ENCODE data around the gene HIPK3.
"Not testable (repeated sequence)": the region's sequence is repeated elsewhere in the genome, so short reads cannot be mapped to it uniquely, and the experiment has no call there.

Gene HIPK3

DNA sequence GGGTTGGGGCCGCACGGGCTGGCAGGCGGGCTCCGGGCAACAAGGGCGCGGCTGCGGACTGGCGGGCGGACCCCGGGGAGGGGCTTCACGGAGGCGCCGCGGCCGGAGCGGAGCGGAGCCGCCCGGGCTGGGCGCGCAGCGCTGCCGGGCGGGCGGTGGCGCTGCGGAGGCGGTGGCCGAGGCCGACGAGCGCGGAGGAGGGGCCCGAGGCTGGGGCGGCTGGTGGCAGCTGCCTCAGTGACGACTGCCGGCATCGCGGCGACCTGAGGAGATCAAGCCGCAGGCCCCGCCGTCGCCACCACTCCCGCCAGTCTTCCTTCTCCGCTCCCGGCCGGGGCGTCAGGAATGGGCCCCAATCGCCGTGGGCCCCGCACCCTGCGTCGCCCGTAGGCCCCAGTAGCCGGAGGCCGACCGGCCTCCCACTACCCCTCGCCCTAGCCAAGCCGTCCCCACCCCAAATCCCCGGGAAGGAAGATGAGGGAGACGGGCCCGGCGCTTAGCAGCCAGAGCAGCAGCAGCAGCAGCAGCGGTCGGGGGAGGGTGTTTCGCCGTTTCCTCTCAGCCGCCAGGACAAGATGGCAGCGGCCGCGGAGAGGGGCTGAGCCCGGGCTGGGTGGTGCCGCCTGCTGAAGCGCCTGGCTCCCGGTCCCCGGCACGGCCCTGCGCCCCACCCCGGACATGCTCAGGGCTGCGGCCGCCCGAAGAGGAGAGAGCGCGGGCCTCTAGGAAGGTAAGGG, at the start of gene HIPK3:
Gene HIPK3 (plus strand): TSS at position 222 of the 737 bp plus-strand sequence.
- DNase-seq (ENCODE audit: low read depth in 2 of 2), result peak; percentile 46 to 61

DNA sequence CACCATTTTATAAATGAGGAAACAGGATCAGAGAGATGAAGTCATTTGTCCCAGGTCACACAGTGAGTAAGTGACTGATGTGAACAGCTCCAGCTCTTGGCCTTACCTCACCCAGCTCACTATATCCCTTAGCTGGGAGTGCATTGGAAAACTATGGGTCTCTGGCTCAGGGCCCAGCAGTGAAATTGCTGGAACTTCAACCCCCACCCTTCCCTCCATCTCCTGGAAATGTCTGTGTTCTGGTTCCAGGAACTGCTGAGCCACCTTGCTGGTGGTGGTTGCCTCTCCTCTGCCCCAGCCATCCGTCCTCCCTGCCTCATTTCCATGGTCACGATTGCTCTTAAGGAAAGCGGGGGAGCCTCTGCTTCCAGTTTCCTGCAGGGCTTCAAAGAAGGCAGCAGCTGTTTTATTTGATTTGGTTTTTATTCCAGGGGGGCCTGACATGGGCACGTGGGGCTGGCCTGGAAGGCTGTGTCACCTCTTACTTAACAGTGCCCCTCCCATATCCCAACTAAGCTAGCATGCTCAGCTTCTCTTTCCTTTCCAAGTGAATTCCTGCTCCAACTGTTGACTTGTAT, 49.7 kb upstream of the HIPK3 start:
- DNase-seq (ENCODE audit: low read depth in 2 of 2), result no peak

DNA sequence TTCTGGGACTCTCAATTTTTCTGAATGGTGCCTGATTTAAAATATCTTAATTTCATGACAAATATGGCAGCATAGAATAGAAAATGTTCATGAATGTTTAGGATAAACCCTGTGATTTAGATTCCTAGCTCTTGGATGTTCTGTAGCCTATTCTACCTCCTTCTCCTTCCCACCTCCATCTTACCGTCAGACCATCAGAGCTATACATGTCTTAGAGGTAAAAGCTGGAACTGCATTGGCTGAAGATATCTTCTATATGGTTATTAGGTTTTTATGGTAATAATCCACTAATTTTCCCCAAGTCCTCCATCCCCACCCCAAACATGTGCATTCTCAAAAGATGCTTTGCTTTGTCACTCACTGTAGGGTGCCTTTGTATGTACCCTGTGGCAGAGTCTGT, 49.0 kb upstream of the HIPK3 start:
- no peak for DNase-seq (ENCODE audit: low read depth in 2 of 2)

DNA sequence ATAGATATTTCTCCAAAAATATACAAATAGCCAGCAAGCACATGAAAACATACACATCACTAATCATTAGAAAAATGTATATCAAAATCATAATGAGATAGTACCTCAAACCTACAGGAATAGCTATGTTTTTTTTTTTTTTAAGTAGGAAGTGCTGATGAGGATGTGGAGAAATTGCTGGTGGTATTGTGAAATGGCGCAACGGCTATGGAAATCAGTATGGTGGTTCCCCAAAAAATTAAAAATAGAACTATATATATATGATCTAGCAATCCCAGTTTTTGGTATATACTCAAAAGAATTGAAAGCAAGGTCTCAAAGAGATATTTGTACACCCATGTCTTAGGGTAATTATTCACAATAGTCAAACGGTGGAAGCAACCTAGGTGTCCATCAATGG, 46.0 kb upstream of the HIPK3 start:
- DNase-seq (ENCODE audit: low read depth in 2 of 2), result no peak

DNA sequence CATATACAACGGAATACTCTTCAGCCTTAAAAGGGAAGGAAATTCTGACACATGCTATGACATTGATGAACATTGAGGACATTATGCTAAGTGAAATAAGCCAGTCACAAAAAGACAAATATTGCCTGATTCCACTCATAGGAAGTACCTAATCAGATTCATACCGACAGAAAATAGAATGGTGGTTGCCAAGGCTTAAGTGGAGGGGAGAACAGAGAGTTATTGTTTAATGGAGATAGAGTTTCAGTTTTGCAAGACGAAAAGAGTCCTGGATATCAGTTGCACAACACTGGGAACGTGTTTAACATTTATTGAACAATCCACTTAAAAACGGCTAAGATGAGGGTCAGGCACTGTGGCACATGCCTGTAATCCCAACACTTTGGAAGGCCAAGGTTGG, 45.6 kb upstream of the HIPK3 start:
- no peak for DNase-seq (ENCODE audit: low read depth in 2 of 2)

DNA sequence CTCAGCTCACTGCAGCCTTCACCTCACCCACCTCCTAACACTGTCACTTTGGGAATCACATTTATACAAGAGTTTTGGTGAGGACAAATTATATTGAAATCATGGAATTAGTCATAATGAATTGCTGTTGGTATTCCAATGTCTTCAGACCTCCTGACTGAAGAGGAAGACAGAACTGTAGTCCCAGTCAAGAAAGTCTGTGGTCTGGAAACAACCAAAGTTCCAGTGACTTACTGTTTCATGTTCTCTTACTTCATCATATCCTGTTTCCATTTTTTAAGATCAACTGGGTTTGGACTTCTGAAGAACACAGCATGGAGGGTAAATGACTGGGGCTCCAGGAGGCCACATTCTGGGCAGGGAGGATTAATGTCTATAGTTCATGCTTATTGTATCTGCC, 43.0 kb upstream of the HIPK3 start:
- no peak for DNase-seq (ENCODE audit: low read depth in 2 of 2)

DNA sequence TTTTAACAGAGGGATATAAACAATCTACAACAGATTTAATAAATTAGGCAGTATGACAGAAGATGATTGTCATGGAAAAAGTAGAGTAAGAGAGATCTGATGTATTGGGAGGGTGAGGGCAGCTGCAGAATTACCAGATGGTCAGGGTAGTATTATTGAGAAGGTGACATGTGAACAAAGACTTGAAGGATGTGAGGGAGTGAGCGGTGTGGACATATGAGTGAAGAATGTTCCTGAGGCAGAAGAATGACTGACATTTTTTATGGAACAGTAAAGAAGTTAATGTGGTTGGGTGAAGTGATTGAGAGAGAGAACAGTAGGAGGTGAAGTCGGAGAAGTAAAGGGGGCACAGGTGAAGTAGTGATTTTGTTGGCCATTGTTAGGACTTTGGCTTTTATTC, 42.4 kb upstream of the HIPK3 start:
- no peak for DNase-seq (ENCODE audit: low read depth in 2 of 2)

DNA sequence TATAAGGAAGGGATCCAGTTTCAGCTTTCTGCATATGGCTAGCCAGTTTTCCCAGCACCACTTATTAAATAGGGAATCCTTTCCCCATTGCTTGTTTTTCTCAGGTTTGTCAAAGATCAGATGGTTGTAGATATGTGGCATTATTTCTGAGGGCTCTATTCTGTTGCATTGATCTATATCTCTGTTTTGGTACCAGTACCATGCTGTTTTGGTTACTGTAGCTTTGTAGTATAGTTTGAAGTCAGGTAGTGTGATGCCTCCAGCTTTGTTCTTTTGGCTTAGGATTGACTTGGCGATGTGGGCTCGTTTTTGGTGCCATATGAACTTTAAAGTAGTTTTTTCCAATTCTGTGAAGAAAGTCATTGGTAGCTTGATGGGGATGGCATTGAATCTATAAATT, 40.5 kb upstream of the HIPK3 start:
- not testable (repeated sequence) for DNase-seq (ENCODE audit: low read depth in 2 of 2)

DNA sequence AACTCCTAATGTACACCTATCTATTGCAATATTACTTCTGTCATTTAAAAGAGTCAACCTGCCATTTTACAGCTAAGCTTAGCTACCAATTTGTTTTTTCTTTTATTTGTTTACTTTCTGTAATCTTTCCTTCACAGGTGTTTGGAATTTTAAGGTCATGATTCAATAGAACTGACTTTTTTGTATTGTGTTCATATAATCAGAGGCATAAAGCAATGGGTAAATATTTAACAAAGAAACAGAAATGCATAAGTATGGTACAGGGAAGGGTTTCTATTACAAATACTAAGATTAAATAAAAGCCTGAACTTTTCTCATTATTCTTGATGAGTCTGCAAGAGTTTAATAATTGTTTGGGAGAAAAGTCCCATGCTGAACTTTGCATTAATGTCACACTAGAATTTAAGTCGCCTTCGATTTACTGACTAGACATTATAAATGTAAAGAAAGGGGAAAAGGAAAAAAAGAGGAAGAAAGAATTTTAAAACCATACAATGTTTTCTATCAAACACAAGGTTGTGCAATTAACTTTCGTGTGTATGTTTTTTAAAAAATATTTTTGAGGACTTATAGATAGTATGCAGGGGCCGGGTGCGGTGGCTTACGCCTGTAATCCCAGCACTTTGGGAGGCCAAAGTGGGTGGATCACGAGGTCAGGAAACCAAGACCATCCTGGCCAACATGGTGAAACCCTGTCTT, 35.0 kb upstream of the HIPK3 start:
- DNase-seq (ENCODE audit: low read depth in 2 of 2), result no peak

DNA sequence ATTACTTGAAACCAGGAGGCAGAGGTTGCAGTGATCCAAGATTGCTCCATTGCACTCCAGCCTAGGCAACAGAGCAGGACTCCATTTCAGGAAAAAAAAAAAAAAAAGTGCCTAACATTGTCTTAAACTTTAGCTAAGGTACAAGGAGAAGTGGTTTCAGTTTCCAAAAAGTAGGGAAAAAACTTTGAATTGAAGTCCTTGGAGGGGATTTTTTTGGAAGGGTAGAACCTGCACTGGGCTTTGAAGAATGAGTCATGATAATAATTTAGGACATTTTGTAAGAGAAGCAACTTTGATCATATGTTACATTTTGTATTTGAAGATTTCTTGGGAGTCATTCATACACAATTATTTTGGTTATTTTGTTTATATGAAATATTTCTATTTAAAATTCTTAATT, 31.8 kb upstream of the HIPK3 start:
- no peak for DNase-seq (ENCODE audit: low read depth in 2 of 2)

DNA sequence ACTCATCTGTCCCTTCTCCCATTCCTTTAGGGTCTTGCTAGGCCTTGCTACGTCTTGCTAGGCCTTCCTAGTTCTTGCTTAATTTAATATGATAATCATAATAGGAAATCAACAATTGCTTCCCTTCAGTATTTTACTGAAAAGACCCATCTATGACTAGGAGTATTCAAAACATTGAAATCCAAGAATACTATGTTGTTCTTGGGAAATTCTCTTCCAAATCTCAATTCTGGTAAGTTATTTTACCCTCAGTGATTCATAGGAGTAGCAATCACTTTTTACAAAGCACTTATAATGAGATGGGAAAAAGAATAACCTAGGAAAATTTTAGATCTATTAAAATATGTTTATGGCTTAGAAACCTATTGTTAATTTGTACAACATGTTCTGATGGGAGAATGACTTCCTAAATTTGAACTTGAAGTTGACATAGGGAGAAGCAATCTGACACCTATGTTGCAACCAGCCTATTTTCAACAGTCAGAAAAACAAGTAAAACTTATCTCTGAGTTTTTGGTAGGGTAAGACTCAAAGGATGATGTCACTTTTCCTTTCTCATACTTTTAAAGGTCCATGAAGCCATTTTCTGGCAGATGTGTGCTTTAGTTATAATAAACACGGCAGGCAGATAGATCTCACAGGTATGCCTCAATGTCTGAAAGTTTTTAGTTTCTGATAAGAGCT, 29.5 kb upstream of the HIPK3 start:
- no peak for DNase-seq (ENCODE audit: low read depth in 2 of 2)

DNA sequence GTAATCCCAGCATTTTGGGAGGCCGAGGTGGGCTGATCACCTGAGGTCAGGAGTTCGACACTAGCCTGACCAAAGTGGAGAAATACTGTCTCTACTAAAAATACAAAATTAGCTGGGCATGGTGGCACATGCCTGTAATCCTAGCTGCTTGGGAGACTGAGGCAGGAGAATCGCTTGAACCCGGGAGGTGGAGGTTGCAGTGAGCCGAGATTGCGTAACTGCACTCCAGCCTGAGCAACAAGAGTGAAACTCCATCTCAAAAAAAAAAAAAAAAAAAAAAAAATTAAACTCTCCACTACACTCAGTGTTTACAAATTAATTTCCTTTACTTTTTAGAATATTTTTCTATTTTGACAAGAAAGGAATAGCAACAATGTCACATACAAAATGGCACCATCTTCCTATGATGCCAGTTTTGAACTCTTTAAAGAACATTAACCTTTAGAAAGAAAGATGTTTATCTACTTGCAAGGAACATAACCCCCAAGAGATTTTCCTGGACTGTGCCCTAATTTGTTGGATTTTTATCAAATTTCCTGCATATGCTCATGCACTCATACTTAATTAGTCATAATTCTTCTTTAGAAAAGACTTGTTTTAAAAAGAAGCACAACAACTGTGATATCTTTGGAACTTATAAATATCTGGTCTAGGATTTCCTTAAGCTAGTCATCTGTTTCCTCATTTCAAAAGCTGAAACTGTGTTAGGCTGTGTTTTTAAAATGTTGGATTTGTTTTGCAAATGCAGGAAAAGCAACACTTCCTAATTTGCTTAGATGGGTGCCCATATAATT, 22.6 kb upstream of the HIPK3 start:
- no peak for DNase-seq (ENCODE audit: low read depth in 2 of 2)

DNA sequence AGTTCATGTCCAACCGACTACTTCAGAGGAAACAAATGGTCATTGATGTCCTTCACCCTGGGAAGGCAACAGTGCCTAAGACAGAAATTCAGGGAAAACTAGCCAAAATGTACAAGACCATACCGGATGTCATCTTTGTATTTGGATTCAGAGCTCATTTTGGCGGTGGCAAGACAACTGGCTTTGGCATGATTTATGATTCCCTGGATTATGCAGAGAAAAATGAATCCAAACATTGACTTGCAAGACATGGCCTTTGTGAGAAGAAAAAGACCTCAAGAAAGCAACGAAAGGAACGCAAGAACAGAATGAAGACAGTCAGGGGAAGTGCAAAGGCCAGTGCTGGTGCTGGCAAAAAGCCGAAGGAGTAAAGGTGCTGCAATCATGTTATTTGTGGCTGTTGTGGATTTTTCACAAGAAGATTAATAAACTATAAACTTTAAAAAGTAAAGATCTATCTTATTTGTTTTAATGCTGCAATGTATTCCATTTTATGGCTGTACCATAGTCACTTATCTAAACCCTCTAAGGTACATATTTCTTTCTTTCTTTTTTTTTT, 20.1 kb upstream of the HIPK3 start:
- DNase-seq (ENCODE audit: low read depth in 2 of 2), result no peak

DNA sequence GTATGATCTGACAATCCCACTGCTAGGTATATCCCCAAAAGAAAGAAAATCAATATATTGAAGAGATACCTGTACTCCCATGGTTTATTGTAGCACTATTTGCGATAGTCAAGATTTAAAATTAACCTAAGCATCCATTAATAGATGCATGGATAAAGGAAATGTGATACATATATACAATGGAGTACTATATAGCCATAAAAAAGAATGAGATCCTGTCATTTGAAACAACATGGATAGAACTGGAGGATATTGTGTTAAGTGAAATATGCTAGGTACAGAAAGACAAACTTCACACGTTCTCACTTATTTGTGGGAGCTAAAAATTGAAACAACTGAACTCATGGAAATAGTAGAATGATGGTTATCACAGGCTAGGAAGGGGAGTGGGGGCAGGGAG, 14.6 kb upstream of the HIPK3 start:
- no peak for DNase-seq (ENCODE audit: low read depth in 2 of 2)

DNA sequence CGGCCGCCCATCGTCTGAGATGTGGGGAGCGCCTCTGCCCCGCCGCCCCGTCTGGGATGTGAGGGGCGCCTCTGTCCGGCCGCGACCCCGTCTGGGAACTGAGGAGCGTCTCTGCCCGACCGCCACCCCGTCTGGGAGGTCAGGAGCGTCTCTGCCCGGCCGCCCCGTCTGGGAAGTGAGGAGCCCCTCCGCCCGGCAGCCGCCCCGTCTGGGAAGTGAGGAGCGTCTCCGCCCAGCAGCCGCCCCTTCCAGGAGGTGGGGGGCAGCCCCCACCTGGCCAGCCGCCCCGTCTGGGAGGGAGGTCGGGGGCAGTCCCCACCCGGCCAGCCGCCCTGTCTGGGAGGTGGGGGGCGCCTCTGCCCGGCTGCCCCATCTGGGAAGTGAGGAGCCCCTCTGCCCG, 13.5 kb upstream of the HIPK3 start:
- not testable (repeated sequence) for DNase-seq (ENCODE audit: low read depth in 2 of 2)

DNA sequence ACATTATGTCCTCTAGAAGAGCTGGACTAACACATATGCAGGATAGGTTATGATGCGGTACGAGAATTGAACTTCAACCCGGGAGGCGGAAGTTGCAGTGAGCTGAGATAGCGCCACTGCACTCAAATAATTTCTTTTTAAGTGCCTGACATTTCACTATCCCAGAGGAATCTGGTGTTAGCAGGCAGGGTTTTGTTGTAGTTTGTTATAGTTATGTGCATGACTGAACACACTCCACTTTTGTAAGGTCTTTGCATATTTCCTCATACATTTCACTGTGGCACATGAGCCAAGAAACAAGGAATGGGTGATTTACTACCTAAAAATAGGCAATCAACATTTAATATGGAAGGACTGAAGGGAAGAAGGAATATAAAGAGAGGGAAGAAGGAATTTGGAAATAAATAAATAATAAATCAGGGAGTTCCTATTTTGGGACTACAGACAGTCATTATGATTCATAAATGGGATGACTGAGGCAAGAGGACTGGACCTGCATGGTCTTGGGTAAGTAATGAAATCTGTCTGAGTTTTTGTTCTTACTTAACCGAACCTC, 8.7 kb upstream of the HIPK3 start:
- DNase-seq (ENCODE audit: low read depth in 2 of 2), result no peak

DNA sequence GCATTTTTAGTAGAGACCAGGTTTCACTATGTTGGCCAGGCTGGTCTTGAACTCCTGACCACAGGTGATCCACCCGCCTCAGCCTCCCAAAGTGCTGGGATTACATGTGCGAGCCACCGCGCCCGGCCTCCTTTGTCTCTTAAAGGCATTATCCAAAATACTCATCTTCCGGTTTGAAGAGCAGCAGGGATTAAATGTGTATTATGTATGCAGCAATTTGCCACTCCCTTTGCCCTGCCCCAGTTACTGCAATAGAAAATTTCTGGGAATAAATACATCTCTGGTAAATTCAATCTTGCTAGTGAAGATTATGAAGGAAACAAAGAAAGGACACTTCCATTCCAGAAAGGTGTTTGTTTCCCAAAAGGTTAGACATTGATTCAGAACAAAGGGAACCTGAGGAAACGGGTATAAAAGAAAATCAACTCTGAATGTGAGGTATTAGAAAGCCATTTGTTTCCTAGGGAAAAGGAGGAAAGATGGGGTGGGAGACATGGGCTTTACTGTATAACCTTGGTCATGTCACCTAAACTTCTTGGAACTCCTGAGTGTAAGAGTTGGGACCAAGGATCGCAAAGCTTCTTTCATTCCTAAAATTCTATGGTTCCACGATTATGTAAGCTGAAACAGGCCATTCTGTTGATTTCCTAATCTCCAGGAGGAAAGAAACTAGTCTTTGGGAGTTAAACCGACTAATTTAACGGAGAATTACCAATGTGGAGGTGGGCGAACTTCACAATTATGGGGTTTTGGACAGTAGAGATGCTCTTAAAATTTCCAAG, 959 bp upstream of the HIPK3 start:
- no peak for DNase-seq (ENCODE audit: low read depth in 2 of 2)

DNA sequence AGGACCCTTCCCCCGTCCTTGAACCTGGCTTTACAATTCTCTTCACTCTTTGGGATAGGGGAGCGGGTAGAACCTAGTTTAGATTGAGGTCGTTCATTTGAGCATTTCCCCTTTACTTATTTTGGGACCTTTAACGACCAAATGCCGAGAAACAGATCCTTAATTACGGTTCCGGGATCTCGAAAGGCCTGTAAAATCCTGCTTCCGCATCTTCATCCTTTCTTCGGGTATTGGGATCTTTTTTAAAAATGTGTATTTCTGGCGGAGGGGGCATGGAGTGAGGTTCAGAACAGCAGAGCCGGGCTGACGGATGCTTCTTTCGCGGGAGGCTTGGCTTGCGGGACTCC, 395 bp upstream of the HIPK3 start:
- no peak for DNase-seq (ENCODE audit: low read depth in 2 of 2)

DNA sequence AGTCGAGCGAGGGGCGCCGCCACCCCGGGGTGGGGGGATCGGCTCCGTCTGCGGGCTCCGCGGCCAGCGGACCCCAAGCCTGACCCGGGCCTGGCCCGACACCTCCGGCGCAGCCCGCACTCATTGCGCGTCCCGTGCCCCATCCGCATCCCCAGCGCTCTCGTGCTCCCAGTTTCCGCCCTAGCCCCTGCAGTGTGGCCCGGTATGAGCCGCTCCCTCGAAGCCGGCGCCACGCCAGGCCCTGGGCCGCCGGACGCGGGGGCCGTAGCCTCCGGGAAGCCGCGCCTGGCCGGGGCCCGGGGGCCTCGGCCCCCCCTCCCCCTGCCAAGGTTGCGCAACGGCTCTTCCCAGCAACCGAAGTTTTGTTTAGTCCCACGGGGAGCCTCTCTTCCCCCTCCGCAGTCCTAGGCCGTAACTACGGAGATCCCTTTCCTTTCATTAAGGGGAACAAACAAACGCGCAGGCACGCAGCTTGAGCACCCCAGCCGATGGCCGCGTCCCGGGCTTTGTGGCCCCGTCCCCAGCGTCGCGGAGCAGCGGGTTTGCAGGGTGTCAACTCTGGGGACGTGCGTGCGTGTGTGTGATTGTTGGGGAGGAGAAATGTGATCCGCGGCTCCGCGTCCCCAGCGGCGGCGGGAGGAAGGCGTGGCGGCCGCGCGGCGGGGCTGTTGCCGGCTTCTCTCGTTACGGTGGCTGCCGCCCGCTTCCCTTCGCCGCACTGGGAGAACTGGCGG, 883 bp downstream of the HIPK3 start:
- DNase-seq (ENCODE audit: low read depth in 2 of 2), result peak; percentile 56 to 62
